HepG2 (cell line): ENCODE measurements around the gene PTGDS. TPM values are rescaled to one million over a fixed set of nuclear protein-coding genes. Genes with fewer than 3 reads are reported as not detected.

ENCODE experiments used
- PLRG1 ChIP-seq: fragments of 450-650 bp; conservative IDR thresholded peaks from 2 replicates; pipeline ENCODE4 v1.6.1; 2016
- XBP1 ChIP-seq: sonication (generic); formaldehyde crosslinking; IDR thresholded peaks from 2 replicates; pipeline ENCODE4 v1.5.0; 2020; ENCODE audit warnings: missing genetic modification reagents
- ZNF44 ChIP-seq: sonication (generic); formaldehyde crosslinking; IDR thresholded peaks from 2 replicates; pipeline ENCODE4 v1.5.1; 2020; ENCODE audit warnings: mild to moderate bottlenecking, missing genetic modification reagents
- ZNF616 ChIP-seq: sonication (generic); formaldehyde crosslinking; IDR thresholded peaks from 2 replicates; pipeline ENCODE4 v1.5.0; 2020; ENCODE audit warnings: low read depth, mild to moderate bottlenecking, missing genetic modification reagents
- ZNF781 ChIP-seq: sonication (generic); formaldehyde crosslinking; IDR thresholded peaks from 2 replicates; pipeline ENCODE4 v1.5.1; 2020; ENCODE audit warnings: borderline replicate concordance, mild to moderate bottlenecking, missing genetic modification reagents; ENCODE audit errors: not compliant biosample characterization
- polyA plus RNA-seq, 8 experiments: library from polyadenylated mRNA; depleted of rRNA in 3 of 8; stranded (reverse) in 7 of 8; unstranded in 1 of 8; fragments of >200 nt; fragmentation: Illumina TruSeq in 4 of 8; extraction: Trizol in 4 of 8; gene quantifications; 2 replicates each; pipeline versions ENCODE4 v1.2.1 to v1.2.3, GENCODE V29; 2011 to 2016; ENCODE audit warnings: low read depth in 4 of 8, missing spikeins in 1 of 8, mixed read lengths in 1 of 8; ENCODE audit not compliant: insufficient read depth in 1 of 8
- total RNA-seq, 5 experiments: library from RNA; depleted of rRNA; stranded (reverse); fragments of >200 nt; fragmentation: Illumina TruSeq; extraction: Trizol; gene quantifications; 2 replicates each; pipeline ENCODE4 v1.2.3, GENCODE V29; 2016; ENCODE audit warnings: low read depth in 1 of 5
- TF ChIP-seq, protein P1 (sequence below): IDR thresholded peaks from 2 replicates; pipeline ENCODE4 v1.6.1; 2016; ENCODE audit warnings: mild to moderate bottlenecking
- TF ChIP-seq, protein P2 (sequence below): IDR thresholded peaks from 2 replicates; pipeline ENCODE4 v1.6.1; 2016; ENCODE audit warnings: low read depth
- TF ChIP-seq, protein P3 (sequence below): sonication (generic); formaldehyde crosslinking; conservative IDR thresholded peaks from 2 replicates; pipeline ENCODE4 v1.4.0; 2020; ENCODE audit warnings: missing genetic modification reagents
- TF ChIP-seq, protein P4 (sequence below): sonication (generic); formaldehyde crosslinking; IDR thresholded peaks from 2 replicates; pipeline ENCODE4 v1.5.1; 2020; ENCODE audit warnings: mild to moderate bottlenecking, missing genetic modification reagents
- TF ChIP-seq, protein P5 (sequence below): sonication (generic); formaldehyde crosslinking; IDR thresholded peaks from 2 replicates; pipeline ENCODE4 v1.9.0; 2022; ENCODE audit warnings: low read depth, missing genetic modification reagents
- TF ChIP-seq, protein P6 (sequence below): IDR thresholded peaks from 2 replicates; pipeline ENCODE4 v1.6.1; 2012; ENCODE audit warnings: inconsistent platforms
- TF ChIP-seq, protein P7 (sequence below): sonication (generic); formaldehyde crosslinking; IDR thresholded peaks from 2 replicates; pipeline ENCODE4 v1.8.0; 2022; ENCODE audit warnings: mild to moderate bottlenecking, missing genetic modification reagents; ENCODE audit not compliant: insufficient replicate concordance

PTGDS gene
- total and polyA plus RNA-seq, 2 of the 13 experiments (the other 11 are each of a cell fraction or from before 2014, with no cell fraction given), result 0.33 to 0.50 TPM

DNA sequence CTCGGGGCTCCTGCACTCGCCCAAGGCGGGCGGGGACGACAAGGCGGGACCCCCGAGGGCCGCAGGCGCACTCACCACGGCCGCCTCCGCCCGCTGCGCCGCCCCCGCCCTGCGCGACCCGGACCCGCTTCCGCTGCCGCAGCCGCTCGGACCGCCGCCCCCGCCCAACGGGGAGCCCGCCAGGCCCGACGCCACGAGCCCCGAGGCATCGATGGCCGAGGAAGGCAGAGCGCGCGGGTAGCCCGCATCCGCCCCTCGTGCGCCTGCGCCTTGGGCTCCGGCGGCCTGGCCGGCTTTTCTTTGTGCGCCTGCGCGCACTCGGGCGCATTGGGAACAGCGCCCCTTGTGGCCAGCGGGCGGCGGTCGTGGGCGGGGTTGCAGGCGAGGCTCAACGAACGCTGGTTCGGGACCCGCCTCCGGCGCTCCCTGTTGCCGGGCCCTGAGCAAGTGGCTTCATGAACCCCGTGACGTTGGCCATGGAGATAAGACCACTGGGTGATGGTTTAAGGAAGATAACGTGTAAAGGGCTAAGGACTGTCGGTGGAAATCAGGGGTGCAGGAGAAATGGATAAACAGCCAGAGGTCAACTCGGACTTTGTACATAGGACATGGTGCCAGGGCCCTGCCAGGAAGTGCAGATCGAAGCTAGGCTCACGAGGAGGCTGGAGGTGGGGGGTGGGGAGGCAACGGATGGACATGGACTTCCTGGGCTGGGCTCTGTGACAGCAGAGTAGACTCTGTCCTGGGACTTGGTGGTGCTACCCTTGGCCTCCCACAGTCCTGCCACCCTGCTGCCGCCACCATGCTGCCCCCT lies 32.6 kb upstream of the PTGDS start, which contains the start of the genes C8G and FBXW5 (continued):
- TF ChIP-seq, protein P1, sequence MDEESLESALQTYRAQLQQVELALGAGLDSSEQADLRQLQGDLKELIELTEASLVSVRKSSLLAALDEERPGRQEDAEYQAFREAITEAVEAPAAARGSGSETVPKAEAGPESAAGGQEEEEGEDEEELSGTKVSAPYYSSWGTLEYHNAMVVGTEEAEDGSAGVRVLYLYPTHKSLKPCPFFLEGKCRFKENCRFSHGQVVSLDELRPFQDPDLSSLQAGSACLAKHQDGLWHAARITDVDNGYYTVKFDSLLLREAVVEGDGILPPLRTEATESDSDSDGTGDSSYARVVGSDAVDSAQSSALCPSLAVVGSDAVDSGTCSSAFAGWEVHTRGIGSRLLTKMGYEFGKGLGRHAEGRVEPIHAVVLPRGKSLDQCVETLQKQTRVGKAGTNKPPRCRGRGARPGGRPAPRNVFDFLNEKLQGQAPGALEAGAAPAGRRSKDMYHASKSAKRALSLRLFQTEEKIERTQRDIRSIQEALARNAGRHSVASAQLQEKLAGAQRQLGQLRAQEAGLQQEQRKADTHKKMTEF (CRISPR knock-in tag), result peak; percentile 76
- TF ChIP-seq, protein P2, sequence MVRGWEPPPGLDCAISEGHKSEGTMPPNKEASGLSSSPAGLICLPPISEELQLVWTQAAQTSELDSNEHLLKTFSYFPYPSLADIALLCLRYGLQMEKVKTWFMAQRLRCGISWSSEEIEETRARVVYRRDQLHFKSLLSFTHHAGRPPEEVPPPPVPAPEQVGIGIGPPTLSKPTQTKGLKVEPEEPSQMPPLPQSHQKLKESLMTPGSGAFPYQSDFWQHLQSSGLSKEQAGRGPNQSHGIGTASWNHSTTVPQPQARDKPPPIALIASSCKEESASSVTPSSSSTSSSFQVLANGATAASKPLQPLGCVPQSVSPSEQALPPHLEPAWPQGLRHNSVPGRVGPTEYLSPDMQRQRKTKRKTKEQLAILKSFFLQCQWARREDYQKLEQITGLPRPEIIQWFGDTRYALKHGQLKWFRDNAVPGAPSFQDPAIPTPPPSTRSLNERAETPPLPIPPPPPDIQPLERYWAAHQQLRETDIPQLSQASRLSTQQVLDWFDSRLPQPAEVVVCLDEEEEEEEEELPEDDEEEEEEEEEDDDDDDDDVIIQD, result no peak
- TF ChIP-seq, protein P3, sequence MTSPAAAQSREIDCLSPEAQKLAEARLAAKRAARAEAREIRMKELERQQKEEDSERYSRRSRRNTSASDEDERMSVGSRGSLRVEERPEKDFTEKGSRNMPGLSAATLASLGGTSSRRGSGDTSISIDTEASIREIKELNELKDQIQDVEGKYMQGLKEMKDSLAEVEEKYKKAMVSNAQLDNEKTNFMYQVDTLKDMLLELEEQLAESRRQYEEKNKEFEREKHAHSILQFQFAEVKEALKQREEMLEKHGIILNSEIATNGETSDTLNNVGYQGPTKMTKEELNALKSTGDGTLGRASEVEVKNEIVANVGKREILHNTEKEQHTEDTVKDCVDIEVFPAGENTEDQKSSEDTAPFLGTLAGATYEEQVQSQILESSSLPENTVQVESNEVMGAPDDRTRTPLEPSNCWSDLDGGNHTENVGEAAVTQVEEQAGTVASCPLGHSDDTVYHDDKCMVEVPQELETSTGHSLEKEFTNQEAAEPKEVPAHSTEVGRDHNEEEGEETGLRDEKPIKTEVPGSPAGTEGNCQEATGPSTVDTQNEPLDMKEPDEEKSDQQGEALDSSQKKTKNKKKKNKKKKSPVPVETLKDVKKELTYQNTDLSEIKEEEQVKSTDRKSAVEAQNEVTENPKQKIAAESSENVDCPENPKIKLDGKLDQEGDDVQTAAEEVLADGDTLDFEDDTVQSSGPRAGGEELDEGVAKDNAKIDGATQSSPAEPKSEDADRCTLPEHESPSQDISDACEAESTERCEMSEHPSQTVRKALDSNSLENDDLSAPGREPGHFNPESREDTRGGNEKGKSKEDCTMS (CRISPR knock-in tag), result no peak
- no peak for TF ChIP-seq ZNF44 (CRISPR knock-in tag)
- TF ChIP-seq, protein P4, sequence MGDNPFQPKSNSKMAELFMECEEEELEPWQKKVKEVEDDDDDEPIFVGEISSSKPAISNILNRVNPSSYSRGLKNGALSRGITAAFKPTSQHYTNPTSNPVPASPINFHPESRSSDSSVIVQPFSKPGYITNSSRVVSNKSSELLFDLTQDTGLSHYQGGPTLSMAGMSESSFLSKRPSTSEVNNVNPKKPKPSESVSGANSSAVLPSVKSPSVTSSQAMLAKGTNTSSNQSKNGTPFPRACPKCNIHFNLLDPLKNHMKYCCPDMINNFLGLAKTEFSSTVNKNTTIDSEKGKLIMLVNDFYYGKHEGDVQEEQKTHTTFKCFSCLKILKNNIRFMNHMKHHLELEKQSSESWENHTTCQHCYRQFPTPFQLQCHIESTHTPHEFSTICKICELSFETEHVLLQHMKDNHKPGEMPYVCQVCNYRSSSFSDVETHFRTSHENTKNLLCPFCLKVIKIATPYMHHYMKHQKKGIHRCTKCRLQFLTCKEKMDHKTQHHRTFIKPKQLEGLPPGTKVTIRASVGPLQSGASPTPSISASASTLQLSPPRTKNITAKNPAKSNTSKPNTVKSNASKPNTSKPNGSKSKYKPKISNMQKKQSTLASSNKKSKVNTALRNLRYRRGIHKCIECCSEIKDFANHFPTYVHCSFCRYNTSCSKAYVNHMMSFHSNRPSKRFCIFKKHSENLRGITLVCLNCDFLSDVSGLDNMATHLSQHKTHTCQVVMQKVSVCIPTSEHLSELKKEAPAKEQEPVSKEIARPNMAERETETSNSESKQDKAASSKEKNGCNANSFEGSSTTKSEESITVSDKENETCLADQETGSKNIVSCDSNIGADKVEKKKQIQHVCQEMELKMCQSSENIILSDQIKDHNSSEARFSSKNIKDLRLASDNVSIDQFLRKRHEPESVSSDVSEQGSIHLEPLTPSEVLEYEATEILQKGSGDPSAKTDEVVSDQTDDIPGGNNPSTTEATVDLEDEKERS (CRISPR knock-in tag), result 0 out of 2 replicates have a peak, but pooled peaks have one; percentile 47
- TF ChIP-seq, protein P5, sequence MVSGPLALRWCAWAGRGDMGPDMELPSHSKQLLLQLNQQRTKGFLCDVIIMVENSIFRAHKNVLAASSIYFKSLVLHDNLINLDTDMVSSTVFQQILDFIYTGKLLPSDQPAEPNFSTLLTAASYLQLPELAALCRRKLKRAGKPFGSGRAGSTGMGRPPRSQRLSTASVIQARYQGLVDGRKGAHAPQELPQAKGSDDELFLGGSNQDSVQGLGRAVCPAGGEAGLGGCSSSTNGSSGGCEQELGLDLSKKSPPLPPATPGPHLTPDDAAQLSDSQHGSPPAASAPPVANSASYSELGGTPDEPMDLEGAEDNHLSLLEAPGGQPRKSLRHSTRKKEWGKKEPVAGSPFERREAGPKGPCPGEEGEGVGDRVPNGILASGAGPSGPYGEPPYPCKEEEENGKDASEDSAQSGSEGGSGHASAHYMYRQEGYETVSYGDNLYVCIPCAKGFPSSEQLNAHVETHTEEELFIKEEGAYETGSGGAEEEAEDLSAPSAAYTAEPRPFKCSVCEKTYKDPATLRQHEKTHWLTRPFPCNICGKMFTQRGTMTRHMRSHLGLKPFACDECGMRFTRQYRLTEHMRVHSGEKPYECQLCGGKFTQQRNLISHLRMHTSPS (CRISPR knock-in tag), result peak; percentile 63; the same call in 1 of the 2 replicates
- peak; percentile 33 for TF ChIP-seq ZNF781 (CRISPR knock-in tag)
- no peak for TF ChIP-seq PLRG1
- TF ChIP-seq XBP1, result no peak
- TF ChIP-seq, protein P6, sequence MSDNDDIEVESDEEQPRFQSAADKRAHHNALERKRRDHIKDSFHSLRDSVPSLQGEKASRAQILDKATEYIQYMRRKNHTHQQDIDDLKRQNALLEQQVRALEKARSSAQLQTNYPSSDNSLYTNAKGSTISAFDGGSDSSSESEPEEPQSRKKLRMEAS, result no peak
- TF ChIP-seq, protein P7, sequence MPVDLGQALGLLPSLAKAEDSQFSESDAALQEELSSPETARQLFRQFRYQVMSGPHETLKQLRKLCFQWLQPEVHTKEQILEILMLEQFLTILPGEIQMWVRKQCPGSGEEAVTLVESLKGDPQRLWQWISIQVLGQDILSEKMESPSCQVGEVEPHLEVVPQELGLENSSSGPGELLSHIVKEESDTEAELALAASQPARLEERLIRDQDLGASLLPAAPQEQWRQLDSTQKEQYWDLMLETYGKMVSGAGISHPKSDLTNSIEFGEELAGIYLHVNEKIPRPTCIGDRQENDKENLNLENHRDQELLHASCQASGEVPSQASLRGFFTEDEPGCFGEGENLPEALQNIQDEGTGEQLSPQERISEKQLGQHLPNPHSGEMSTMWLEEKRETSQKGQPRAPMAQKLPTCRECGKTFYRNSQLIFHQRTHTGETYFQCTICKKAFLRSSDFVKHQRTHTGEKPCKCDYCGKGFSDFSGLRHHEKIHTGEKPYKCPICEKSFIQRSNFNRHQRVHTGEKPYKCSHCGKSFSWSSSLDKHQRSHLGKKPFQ, result no peak
- TF ChIP-seq ZNF616 (CRISPR knock-in tag), result no peak
